Gastrocnemius medialis (tissue), 4 donors: ENCODE measurements around the gene ICE1. TPM values are rescaled to one million over a fixed set of nuclear protein-coding genes. Genes with fewer than 3 reads are reported as not detected.

ENCODE experiments used
- ATAC-seq, 2 donors: fragments of 150-250 bp; one replicate each; pipeline ENCODE4 v1.9.1; 2016
- DNase-seq, 2 donors: peaks; one replicate each; pipeline ENCODE4 v3.0.0-alpha.2; 2019
- H3K27ac ChIP-seq, 4 donors: fragments of 200-600 bp; sonication (generic); 1 replicate in 1 of 4; 2 replicates in 3 of 4; pipeline ENCODE4 v1.5.1; 2016 to 2018; ENCODE audit warnings: mild to moderate bottlenecking in 2 of 4, moderate library complexity in 1 of 4
- H3K27me3 ChIP-seq, 3 donors: fragments of 200-600 bp; sonication (generic) in 2 of 3; 1 replicate in 1 of 3; 2 replicates in 2 of 3; pipeline versions ENCODE4 v1.5.1 to v1.6.0; 2016 to 2019; ENCODE audit warnings: mild to moderate bottlenecking in 1 of 3, moderate library complexity in 1 of 3
- H3K36me3 ChIP-seq, 2 donors: fragments of 200-600 bp; sonication (generic) in 1 of 2; one replicate each; pipeline ENCODE4 v1.5.1; 2017 to 2018
- H3K4me1 ChIP-seq, 2 donors: fragments of 200-600 bp; sonication (generic) in 1 of 2; one replicate each; pipeline ENCODE4 v1.5.1; 2016 to 2017; ENCODE audit warnings: mild to moderate bottlenecking in 2 of 2
- H3K4me3 ChIP-seq, 4 donors: fragments of 200-600 bp; sonication (generic) in 3 of 4; 1 replicate in 1 of 4; 2 replicates in 3 of 4; pipeline ENCODE4 v1.5.1; 2016 to 2019; ENCODE audit warnings: mild to moderate bottlenecking in 2 of 4
- H3K9me3 ChIP-seq, 3 donors: fragments of 200-600 bp; sonication (generic) in 2 of 3; 1 replicate in 1 of 3; 2 replicates in 2 of 3; pipeline ENCODE4 v1.5.1; 2016 to 2019
- POLR2A ChIP-seq, 2 donors: fragments of 450-650 bp; IDR thresholded peaks; one replicate each; pipeline ENCODE4 v1.6.1; 2017; ENCODE audit warnings: antibody characterized with exemption in 2 of 2, mild to moderate bottlenecking in 2 of 2, moderate library complexity in 2 of 2
- in situ Hi-C, 4 donors: fragments of 200-750 bp; cut with MboI; loops; one replicate each; pipeline versions ENCODE4 v1.15.0 to v1.8.0; 2017; ENCODE audit warnings: low sequenced_read_pairs in 4 of 4
- intact Hi-C: fragments of 100-400 bp; cut with DNase I; formaldehyde crosslinking; loops from one replicate; pipeline ENCODE4 v1.15.1; 2023; ENCODE audit warnings: low total_unique reads
- total RNA-seq, 4 donors: library from RNA; depleted of rRNA; stranded (reverse); fragments of >200 nt; gene quantifications; one replicate each; pipeline versions ENCODE4 v1.1.0 to v1.2.3, GENCODE V29; 2016
- TF ChIP-seq, protein P1 (sequence below), 5 experiments: fragments of 450-650 bp in 3 of 5; fragments of 200-600 bp in 2 of 5; sonication (generic) in 2 of 5; IDR thresholded peaks in 4 of 5; conservative IDR thresholded peaks in 1 of 5; 1 replicate in 4 of 5; 2 replicates in 1 of 5; pipeline ENCODE4 v1.5.1; 2016 to 2019; ENCODE audit warnings: antibody characterized with exemption in 5 of 5, mild to moderate bottlenecking in 3 of 5, moderate library complexity in 3 of 5

ICE1 gene
- total RNA-seq, 4 donors from 2014 or later, result 24.9 to 34.7 (median 32.7) TPM

DNA sequence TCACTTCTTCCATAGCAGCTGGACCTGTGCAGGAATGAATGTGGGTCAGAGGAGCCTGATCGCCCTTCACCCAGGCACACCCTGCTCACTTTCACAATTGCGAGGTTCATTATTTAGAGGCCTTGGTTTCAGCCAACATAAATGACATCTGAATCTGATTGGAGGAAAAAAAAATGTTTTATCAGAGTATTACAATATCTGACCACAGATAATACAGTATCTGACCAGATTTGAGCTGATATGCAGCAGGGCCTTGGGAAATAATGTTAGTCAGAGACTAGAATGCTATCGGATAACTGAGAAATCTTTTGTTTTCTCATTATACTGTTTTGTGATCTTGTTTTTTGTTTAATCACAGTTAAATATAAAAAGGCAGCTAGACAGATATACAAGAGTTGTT is 7.7 kb downstream of the ICE1 start:
- ATAC-seq, result no peak

DNA sequence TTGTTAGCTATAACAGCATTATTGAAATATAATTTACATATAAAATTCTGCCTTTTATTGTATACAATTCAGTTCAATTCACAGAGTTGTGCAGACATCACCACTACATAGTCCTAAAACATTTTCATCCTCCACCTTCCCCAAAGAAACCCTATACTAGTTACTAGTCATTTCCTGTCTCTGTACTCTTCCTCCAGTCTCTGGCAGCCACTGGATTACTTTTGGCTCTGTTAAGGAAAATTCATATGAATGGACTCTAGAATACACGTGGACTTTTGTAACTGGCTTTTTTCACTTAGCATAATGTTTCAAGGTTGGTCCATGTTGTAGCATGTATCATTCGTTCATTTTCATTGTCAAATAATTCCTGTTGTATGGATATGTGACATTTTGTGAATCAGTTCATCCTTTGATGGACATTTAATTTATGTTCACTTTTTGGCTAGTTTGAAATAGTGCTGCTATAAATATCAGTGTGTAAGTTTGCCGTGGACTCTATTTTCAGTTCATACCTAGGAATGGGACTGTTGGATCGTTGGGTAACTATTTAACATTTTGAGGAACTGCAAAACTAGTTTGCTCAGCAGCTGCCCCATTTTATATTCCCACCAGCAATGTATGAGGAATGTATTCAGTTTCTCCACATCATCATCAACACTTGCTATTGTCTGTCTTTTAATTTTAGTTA is 9.7 kb downstream of the ICE1 start:
- Histone ChIP-seq H3K4me1 (peaks cover 62% of the 10 kb centered on the region in 2 donors), H3K36me3 (peaks cover 0 to 7% of the 10 kb centered on the region in 2 donors), H3K27ac (peak overlapping the region; percentile 42 to 65 (median 54)), H3K27me3 (no peaks in the 10 kb centered on the region), H3K4me3 (no peak overlapping the region), H3K9me3 (no peaks in the 10 kb centered on the region)
- in situ Hi-C loops, result no loop called here
- intact Hi-C loops, result no loop called here
- TF ChIP-seq, protein P1, sequence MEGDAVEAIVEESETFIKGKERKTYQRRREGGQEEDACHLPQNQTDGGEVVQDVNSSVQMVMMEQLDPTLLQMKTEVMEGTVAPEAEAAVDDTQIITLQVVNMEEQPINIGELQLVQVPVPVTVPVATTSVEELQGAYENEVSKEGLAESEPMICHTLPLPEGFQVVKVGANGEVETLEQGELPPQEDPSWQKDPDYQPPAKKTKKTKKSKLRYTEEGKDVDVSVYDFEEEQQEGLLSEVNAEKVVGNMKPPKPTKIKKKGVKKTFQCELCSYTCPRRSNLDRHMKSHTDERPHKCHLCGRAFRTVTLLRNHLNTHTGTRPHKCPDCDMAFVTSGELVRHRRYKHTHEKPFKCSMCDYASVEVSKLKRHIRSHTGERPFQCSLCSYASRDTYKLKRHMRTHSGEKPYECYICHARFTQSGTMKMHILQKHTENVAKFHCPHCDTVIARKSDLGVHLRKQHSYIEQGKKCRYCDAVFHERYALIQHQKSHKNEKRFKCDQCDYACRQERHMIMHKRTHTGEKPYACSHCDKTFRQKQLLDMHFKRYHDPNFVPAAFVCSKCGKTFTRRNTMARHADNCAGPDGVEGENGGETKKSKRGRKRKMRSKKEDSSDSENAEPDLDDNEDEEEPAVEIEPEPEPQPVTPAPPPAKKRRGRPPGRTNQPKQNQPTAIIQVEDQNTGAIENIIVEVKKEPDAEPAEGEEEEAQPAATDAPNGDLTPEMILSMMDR (IDR thresholded peaks at IDR 0.05 in 4 of 5, conservative IDR thresholded peaks at IDR 0.05 in 1 of 5), result no peak
- no peak for TF ChIP-seq POLR2A (IDR thresholded peaks at IDR 0.05)
- peak in 1 of 2 donors; percentile 22 for DNase-seq
- ATAC-seq, result peak; percentile 86 to 96

More for the DNA sequence above, 7.7 kb downstream of the ICE1 start:
- H3K4me3 ChIP-seq, result no peak overlapping the region
- TF ChIP-seq, protein P1 (IDR thresholded peaks at IDR 0.05 in 4 of 5, conservative IDR thresholded peaks at IDR 0.05 in 1 of 5), result no peak
- no peak for TF ChIP-seq POLR2A (IDR thresholded peaks at IDR 0.05)
- peaks cover 68 to 78% of the 10 kb centered on the region in 2 donors for H3K4me1 ChIP-seq
- no peaks in the 10 kb centered on the region for H3K36me3 ChIP-seq
- no peak for DNase-seq
- intact Hi-C loops, result no loop called here
- no peaks in the 10 kb centered on the region for H3K9me3 ChIP-seq
- H3K27me3 ChIP-seq, result no peaks in the 10 kb centered on the region
- in situ Hi-C loops, result no loop called here
- peak overlapping the region; percentile 2 to 65 (median 28) for H3K27ac ChIP-seq

DNA sequence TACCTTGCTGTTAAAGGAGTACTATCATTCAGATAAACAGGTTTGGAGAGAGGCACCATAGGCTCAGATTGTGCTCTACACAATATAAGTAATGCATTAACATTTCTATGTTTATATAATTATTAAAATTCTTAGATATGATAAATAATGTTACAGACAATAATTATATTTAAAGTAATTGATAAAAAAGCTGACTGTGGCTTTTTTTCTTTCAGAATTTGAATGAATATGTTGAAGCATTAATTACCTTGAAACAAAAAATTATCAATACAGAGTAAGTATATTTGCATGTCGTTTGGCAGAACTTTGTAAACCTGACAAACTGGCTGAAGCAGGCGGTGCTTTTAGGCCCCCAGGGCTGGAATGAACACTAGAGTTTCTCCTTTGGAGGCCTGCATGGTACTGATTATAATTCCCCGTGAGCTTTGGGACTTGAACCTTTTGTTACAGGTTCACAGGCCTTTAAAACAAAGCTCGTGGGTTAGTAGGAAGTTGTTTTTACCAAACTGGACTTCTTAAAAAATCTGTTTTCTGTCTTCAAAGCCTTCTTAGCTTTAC is 13.8 kb downstream of the ICE1 start:
- Histone ChIP-seq H3K4me1 (peaks cover 30 to 33% of the 10 kb centered on the region in 2 donors), H3K27me3 (no peaks in the 10 kb centered on the region), H3K27ac (no peak overlapping the region), H3K36me3 (peaks cover 0 to 21% of the 10 kb centered on the region in 2 donors), H3K9me3 (no peaks in the 10 kb centered on the region), H3K4me3 (no peak overlapping the region)
- ATAC-seq, result no peak
- in situ Hi-C loops, result no loop called here
- no peak for DNase-seq
- intact Hi-C loops, result no loop called here
- TF ChIP-seq POLR2A (IDR thresholded peaks at IDR 0.05), result no peak
- TF ChIP-seq, protein P1 (IDR thresholded peaks at IDR 0.05 in 4 of 5, conservative IDR thresholded peaks at IDR 0.05 in 1 of 5), result no peak

DNA sequence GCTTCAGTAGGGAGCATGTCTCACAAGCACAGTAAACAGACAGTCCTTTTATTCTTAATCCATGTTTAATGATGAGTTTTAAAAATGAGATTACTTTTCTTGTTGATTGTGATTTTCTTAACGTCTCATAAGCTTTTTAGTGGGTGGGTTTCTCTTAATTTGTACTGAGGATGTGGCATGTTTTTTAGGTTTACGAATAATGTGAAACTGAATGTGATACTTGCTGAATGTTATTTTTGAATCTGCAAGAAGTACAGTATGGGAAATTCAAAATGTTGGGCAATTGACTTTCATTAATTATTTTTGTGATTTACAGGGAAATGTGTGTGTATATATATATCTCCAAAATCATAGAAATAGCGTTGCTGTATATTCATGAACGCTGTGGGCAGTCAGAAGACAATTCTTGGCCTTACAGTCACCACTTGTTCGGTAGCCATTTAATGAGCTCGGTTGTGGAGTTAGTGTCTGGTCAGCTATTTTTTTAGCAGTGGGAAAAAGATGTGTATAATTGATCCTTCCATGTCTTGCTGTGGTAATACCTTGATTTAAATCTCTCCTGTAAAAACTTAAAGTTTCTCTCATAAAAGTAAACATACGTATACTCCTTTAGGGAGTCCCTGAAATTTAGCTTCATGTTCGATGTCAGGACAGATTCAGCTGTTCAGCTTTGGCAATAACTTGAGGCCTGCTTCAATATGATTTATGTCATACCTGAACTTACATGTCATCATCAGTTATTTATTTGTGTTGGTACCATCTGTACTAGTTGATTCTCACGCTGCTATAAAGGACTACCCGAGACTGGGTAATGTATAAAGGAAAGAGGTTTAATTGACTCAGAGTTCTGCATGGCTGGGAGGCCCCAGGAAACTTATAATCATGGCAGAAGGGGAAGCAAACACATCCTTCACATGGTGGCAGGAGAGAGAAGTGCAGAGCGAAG is 15.0 kb downstream of the ICE1 start:
- Histone ChIP-seq H3K27me3 (no peaks in the 10 kb centered on the region), H3K9me3 (no peaks in the 10 kb centered on the region), H3K4me3 (no peak overlapping the region), H3K4me1 (peaks cover 18 to 23% of the 10 kb centered on the region in 2 donors), H3K27ac (no peak overlapping the region), H3K36me3 (peaks cover 0 to 33% of the 10 kb centered on the region in 2 donors)
- intact Hi-C loops (no loop called here), in situ Hi-C loops (no loop called here)
- TF ChIP-seq POLR2A (IDR thresholded peaks at IDR 0.05), result no peak
- TF ChIP-seq, protein P1 (IDR thresholded peaks at IDR 0.05 in 4 of 5, conservative IDR thresholded peaks at IDR 0.05 in 1 of 5), result no peak
- ATAC-seq (no peak), DNase-seq (no peak)
